MM.1S (cell line): Measurements from ENCODE around the gene GRID2IP.
"Not testable (repeated sequence)": the region's sequence is repeated elsewhere in the genome, so short reads cannot be mapped to it uniquely, and the experiment has no call there.

Source experiments
- EZH2 ChIP-seq: fragments of 300-600 bp; sonication (generic); optimal IDR thresholded peaks from 2 replicates; pipeline ENCODE3; 2017; ENCODE audit warnings: low read depth, mild to moderate bottlenecking, antibody characterized with exemption, low read length, mixed read lengths
- TF ChIP-seq, protein P1 (sequence below): fragments of 300-600 bp; sonication (generic); IDR thresholded peaks from 2 replicates; pipeline ENCODE4 v1.5.1; 2016; ENCODE audit warnings: antibody characterized with exemption, low read length, mixed read lengths

DNA sequence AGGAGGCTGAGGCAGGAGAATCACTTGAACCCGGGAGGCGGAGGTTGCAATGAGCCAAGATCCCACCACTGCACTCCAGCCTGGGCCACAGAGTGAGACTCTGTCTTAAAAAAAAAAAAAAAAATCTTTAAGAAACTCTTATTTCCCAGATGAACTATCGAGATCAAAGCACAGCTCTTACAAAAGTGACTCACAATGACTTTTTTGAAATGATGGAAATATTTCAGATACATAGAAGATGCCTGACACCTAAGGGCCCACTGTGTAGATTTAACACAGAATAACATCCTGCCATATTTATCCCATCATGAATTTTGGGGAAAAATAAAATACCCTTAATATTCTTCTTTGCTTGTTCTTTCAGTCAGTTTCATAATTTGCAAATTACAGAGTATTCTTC is 92.6 kb downstream of the GRID2IP start:
- TF ChIP-seq, protein P1, sequence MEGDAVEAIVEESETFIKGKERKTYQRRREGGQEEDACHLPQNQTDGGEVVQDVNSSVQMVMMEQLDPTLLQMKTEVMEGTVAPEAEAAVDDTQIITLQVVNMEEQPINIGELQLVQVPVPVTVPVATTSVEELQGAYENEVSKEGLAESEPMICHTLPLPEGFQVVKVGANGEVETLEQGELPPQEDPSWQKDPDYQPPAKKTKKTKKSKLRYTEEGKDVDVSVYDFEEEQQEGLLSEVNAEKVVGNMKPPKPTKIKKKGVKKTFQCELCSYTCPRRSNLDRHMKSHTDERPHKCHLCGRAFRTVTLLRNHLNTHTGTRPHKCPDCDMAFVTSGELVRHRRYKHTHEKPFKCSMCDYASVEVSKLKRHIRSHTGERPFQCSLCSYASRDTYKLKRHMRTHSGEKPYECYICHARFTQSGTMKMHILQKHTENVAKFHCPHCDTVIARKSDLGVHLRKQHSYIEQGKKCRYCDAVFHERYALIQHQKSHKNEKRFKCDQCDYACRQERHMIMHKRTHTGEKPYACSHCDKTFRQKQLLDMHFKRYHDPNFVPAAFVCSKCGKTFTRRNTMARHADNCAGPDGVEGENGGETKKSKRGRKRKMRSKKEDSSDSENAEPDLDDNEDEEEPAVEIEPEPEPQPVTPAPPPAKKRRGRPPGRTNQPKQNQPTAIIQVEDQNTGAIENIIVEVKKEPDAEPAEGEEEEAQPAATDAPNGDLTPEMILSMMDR = not testable (repeated sequence)
- TF ChIP-seq EZH2 = not testable (repeated sequence)
